AG20443 (cell line): ENCODE measurements around the gene CACNB4.
"Not testable (repeated sequence)": the region's sequence is repeated elsewhere in the genome, so short reads cannot be mapped to it uniquely, and the experiment has no call there.

Source experiments
- DNase-seq: peaks from one replicate; pipeline ENCODE4 v3.0.0; 2012; ENCODE audit warnings: low spot score, mixed read lengths

Gene CACNB4

DNA sequence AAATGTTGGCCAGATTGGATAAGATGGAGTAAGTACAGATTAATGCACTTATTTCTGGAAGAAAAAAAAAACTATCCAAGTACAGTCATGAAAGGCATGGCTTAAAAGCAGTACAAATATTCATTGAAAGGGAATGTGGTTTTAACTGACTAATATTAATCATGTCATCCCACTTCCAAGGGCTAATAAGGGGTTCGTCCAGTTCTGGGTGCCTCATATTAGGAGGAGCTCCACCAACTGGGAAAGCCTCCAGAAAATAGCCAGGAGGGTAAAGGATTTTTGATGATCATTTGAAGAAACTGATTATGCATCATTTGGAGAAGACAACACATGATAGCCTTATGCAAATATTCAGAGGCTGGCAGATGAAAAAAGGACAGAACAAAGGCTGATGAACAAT lies 155.4 kb downstream of the CACNB4 start:
- no peak for DNase-seq

DNA sequence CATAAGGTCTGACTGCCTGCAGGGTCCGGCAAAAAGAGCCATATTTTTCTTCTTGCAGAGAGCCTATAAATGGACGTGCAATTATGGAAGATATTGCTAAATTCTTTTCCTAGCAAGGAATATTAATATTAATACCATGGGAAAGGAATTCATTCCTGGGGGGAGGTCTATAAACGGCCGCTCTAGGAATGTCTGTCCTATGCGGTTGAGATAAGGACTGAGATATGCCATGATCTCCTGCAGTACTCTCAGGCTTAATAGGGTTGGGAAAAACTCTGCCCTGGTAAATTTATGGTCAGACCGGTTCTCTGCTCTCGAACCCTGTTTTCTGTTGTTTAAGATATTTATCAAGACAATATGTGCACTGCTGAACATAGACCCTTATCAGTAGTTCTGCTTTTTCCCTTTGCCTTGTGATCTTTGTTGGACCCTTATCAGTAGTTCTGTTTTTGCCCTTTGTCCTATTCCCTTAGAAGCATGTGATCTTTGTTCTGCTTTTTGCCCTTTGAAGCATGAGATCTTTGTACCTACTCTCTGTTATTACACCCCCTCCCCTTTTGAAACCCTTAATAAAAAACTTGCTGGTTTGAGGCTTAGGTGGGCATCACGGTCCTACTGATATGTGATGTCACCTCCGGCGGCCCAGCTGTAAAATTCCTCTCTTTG lies 156.2 kb downstream of the CACNB4 start:
- DNase-seq, result not testable (repeated sequence)

DNA sequence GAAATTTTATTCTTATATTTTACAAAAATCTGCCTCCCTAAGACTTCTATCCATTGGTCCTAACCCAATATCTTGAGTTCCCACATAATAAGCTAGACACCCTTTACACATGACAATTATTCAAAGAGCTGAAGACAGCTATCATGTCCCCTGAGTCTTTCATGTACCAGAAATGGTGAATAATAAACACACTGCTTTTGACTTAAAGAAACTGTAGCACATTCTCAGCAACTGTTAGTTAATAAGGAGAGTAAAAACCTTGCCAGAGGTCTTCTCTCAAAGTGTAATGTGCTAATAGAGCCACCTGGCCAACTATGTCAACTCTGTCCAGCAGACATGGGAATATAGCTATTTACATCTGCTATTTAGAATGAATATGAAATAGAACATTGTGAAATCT lies 160.9 kb downstream of the CACNB4 start:
- DNase-seq, result no peak

DNA sequence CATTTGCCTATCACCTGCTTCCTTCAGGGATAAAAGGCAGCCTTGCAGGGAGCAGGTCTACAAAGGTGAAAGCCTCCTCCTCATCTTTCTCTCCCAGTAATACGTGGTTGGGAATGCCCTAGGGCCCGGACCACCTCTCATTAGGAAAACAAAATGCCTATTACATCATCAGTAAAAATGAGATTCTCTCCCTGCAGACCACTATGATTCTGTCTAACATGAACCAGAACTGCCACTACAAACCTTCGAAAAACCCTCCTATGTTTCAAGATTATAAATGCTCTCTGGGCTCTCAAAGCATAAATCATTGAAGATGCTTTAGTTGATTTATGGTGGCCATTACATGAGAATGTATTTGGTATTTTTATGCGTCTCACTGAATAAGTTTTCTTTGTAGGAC lies 162.2 kb downstream of the CACNB4 start:
- DNase-seq, result no peak

DNA sequence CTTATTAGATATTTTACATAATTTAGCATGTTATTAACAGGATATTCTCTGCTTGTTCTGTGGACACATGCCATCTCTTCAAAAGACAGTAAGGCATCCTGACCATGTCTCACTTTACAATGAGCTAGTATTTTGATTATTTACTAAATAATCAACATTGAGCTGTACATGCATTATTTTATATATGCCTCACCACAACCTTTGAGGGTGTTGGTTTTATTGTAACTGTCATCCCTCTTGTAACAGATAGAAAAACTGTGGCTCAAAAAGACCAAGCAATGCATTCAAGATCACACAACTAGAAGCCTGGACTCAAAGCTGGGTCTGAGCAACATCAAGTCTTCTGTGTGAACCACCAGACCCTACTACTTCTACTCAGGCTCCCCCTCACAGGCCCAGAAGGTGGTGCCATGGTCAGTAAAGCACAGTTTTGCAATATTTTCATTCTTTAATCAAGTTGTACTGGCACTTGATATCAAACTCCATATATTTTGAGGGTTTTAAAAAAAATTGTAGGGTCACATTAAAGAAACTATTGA lies 165.5 kb downstream of the CACNB4 start:
- DNase-seq, result no peak

DNA sequence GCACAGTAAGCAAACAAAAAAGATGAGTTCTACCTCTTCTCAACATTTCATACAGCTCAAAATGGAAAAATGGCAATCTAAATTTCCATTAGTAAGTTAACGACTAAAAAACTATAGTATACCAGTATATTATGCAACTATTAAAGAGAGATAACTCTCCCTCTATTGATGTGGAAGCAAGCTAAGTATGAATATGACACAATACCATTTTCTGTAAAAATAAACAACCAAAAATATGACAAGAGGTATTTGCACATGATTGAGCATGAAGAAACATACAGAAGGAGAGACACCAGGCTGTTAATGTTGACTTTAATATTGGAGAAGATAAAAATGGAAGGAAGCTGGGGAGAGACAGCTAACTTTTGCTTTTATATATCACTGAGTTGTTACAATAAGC lies 167.1 kb downstream of the CACNB4 start:
- no peak for DNase-seq

DNA sequence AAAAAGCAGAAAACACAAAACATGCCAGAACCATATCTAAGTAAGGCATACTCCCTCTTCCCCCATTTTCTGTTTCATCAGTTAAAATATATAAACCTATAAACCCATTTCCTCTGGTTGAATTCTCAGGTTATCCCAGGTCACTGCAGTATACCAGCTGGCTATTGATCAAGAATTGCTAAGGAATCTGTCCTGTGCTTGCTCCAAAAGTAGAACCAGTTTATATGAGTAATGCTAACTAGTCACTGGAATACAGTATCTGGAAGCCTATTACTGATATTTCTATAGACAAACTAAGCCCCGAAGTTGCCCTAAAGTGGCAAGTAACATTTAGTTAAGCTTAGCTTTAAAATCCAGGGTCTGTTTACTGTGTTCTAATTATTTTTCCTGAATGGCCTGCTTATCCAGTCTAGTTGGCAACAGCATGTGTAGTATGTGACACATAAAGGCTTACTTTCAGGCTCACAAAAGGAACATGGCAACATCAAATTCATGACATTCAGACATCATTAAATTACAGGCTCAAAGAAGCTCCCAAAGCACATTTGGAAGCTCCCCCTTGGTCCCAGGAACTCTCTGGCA lies 167.7 kb downstream of the CACNB4 start:
- DNase-seq, result no peak

DNA sequence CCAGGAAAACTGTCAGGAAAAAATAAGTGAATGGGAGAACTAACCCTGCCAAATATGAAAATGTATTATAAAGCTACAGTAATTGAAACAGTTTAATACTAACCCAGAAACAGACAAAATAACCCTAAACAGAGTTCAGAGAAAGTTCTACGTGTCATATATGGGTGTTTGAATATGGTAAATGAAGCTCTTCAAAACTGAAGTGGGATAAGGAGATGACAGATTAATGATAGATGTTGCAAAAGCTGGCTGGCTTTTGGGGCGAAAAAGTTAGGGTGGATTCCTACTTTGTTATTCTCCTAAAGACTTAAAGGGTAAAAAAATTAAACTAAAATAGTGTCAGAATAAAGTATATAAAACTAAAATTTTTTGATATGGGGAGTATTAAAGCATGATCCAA lies 168.8 kb downstream of the CACNB4 start:
- no peak for DNase-seq

DNA sequence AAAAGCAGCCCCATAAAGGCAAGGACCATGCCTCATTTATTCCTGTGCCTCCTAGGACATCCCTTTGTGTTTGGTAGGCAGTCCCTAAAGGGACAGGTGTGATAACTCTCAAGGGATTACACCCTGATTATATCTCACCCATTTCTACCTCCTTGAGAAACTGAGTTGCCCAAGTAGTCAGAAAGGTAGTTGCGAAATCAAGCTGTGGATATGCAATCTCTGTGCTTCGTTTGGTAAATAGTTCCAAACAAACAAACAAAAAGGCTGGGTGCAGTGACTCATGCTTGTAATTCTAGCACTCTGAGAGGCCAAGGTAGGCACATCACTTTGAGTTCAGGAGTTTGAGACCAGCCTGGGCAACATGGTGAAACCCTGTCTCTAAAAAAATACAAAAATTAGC lies 170.5 kb downstream of the CACNB4 start:
- DNase-seq, result no peak

DNA sequence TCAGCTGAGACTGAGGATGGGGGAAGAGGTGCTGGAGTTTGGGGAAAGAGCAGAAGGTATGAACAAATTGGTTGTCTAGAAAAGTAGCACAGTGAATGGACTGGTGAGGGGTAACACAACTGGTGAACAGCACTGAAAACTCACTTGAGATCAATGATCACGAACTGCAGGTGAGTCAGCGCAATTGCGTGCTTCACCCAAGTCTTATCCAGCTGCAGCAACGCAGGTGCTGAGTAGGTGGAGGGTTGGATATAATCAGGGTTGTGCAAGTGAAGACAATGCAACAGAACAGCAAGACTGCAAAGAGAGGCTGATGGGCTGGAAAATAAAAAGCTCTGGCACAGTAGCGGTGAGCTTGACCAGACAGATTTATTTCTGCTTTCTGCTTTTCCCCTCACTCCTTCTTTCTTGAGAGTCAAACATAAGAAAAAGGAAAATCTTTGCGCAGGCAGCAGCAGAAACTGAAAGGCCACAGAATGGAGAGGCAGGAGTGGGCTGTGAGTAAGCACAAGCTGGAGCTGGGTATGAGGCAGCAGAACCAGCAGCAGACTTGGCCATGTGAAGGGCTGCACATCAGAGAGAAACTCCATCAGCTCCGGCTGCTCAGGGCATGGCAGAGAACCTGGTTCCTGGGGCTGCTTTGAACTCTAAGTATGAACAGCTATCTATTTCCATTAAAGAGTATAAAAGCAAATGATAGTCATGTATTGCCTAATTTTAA lies 171.2 kb downstream of the CACNB4 start:
- no peak for DNase-seq

DNA sequence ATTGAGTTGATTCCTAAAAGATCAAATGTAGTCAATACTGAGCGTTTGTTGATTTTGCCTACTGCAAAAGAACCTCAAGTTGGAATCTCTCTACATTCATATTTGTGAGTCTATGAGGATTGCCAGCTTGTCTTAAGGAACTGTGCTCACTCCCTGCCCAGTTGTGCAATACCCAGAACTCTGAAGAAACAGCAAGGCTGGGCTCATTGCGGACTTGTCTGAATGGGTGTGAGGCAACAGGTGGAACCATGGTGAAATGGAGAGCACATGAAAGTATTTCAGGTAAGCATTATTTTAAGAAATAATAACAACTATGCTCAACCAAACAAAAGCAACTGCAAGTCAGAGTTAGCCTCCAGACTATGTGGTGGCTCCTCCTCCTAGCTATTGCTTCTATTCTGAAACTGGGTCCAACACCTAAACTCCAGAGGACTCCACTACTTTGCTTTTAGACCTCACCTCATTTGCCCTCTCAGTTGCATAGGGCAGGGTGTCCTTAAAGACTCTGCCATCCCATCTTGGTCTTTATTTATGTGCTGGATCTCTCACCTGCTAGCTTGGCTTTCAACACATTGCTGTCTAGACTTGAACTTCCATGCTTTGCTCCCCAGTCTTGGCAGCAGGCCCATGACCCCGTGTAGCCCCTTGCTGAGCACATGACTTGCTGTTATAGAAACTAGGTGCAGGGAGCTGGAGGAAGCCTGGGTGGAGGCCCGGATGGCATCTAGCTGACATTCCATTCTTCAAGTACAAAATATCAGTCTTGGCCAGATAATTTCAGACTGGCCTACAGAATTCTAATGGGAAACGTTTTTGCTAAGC lies 175.8 kb downstream of the CACNB4 start:
- DNase-seq, result no peak

DNA sequence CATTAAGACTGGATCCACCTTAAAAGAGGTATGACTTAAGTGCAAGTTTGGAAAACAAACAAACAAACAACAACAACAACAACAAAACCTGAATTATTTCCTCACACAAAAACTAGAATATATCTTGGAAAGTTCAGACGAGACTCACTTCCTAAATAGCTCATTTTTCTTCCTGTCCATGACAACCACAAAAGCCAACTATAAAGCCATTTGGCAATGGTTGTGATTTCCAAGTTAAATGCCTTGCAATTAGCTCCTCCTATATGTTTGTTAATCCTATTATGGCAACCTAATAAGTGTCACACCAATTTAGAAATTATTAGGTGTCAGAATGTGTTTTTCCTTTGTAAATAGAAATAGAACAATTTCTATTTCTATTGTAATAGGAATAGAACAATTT lies 179.1 kb downstream of the CACNB4 start:
- no peak for DNase-seq

DNA sequence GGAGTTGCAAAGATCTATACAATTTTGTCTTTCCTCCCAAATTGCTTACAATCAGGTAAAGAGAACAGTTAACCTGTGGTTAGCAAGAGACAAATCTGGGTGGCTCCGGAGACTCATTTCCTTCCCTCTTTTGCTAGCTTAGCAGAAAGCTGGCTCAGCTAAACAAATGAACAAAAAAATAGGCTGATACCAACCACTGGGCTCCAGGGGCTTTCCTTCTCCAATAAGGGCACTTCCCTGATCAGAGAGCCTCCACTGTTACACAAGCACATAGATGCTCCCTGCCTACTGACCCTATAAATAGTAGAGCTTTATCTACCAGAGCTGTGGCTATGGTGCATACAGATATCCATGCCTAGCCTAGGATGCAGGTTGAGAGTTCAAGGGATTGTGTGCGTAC lies 180.5 kb downstream of the CACNB4 start:
- no peak for DNase-seq

DNA sequence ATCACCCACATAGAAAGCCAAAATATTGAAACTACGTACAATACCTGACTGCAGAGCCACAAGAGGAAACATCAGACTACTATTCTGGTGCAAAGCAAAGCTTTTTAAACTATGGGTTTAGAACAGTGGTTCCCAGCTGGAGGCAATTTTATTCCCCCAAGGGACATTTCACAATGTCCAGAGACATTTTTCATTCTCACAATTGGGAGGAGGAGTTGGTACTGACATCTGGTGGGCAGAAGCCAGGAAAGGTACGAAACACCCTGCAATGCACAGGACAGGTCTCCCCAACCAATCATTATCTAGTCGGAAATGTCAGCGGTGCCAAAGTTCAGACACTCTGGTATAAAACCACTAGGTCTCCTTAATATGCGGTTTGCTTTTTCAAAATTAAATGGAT lies 182.2 kb downstream of the CACNB4 start:
- no peak for DNase-seq

DNA sequence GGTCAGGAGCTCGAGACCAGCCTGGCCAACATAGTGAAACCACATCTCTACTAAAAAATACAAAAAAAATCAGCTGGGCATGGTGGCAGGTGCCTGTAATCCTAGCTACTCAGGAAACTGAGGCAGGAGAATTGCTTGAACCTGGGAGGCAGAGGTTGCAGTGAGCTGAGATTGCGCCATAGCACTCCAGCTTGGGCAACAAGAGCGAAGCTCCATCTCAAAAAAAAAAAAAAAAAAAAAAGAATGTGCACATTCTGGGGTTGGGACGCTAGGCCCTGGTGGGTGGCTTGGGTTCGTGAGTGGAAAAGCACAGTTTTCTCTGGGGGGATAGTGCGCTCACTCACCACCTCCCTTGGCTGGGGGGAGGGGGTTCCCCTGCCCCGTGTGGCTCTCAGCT lies 183.2 kb downstream of the CACNB4 start:
- not testable (repeated sequence) for DNase-seq

DNA sequence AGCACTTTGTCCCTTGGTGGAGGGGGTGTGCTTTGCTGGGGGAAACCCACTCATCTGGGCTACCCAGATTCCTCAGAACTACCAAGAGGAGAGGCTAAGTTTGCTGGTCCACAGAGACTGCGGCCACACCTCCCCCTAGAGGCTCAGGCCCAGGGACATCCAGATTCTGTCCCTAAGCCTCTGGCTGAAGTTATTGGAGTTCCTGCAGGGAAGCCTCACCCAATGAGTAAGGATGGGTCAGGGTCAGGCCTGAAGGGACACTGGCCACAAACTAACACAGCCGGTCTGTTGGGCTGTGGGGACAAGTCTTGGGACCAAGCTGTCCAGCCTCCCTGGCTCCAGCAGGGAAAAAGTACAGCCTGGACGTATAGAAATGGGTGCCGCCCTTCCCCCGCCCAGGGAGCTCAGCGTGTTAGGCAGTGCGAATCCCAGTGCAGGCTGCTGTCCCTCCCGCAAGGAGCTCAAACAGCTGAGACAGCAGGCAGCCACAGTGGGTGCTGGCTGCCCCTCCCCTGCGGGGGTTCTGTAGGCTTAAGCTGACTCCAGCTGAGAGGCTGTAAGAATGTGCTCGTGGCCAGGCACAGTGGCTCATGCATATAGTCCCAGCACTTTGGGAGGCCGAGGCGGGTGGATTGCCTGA lies 183.7 kb downstream of the CACNB4 start:
- DNase-seq, result no peak

DNA sequence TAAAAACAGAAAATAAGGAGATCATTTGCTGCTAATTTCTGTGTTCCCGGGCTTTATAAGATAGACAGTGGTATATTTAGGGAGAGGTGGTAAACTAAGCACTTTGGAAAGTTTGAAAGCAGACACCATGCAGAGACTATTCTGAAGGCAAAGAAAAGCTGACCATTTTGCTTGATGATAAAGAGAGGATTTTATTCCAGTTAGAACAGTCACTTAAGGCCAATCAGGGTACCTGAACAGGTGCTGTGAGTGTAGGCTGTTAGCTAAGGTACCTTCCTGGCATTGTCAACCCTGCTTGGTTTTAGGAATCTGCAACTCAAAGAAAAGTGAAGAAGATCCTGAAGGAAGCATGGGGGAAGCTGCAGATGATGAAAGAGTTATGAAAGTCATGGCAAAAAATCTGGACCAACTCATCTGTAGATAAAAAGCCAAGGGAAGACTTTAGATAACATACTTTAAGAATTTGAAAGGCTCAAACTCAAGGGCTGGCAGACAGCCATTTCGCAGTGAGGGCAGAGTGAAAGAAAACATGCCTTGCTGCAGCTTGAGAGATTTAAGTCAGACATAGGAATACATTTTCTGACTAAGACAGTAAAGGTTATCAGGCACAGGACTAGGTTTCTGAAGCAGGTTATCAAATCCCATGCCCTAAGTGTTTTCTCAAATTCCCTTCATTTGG lies 190.5 kb downstream of the CACNB4 start:
- no peak for DNase-seq

DNA sequence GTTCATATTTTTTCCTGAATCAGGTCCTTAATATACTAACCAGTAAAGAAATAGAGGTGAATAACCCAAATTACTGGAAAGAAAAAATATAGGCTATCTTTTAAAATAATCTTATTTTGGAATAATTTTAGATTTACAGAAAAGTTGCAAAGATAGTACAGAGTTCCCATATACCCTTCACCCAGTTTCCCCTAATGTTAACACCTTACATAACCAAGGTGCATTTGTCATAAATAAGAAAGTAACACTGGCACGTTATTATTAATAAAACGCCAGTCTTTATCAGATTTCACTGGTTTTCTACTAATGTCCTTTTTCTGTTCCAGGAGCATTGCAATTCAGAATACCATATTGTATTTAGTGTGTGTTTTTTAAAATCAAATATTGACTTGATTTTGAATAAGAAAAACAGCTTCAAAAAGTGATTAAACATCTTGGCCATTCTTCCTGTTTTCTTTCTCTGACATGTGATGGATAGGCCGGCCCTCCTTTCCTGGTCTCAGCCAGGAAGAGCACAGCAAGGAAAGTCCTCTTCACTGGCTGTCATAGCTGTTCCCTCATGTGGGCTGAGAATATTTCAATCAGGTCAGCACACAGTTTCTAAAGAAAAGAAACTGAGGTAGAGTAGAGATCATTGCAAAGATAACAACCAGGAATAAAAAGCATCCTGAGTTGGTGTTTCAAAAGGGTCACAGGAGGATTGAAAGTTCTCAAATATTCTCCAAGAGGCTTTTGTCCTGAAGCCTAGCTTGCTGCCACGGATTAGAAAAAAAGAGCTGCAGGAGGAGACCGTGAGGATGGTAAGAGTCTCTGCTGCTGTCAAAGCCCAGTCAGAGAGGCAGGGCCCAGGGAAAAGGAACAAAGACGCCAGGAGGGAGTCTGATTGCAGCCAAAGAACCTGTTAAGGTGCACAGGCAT lies 191.3 kb downstream of the CACNB4 start:
- no peak for DNase-seq

DNA sequence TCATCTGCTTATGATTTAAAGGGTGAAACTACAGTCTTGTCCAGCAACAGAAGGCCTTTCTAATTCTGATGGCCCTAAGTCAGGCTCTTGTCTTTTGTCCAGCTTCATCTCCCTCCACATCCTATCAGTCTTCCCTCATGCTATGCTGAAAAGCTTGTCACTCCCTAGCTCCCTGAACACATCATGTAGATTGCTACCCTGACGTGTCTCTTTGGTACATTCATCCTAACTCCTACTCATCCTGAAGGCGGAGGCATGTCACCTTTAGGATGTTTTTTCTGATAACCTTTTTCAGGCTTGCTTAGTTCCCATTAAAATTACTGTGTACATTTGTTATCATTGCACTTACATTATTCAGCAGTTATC lies 192.2 kb downstream of the CACNB4 start:
- DNase-seq, result no peak

DNA sequence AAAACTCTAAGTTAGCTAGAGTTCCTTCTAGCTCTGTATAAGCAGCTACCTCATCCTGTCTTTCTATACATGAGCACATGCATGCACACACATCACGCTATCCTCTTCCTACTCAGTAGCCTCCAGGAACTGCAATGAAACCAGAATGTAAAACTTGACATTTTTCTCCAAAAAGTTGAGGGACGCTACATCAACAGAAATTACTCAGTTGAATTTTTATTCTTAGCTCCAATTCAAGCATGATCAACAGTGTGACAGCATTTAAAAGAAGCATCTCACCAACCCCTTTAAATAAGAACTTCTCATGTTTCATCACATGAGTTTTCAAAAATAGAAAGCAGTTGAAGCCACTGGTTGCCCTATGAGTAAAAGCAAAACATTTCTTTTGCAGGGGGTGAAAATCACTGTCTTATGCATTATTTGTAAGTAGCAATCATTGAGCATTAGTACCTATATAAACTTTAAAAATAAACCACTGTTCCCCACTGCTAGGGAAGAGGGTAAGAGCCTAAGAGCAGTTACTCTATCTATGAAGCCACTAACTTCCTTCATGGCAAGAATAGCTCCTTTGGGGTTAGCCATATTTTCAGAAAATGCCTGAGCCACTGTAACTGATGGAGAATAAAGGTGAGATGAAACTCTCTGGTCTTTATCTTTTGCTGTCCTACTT lies 192.7 kb downstream of the CACNB4 start:
- no peak for DNase-seq
